DOHH2 (cell line): ENCODE results near the gene LMO7.

Experiments
- CTCF ChIP-seq: fragments of 200-600 bp; sonication (generic); IDR thresholded peaks from one replicate; pipeline ENCODE4 v1.5.1; 2014; ENCODE audit warnings: antibody characterized with exemption, mild to moderate bottlenecking, low read depth, low read length; ENCODE audit not compliant: poor library complexity, severe bottlenecking
- EZH2phosphoT487 ChIP-seq: fragments of 200-600 bp; sonication (generic); IDR thresholded peaks from 2 replicates; pipeline ENCODE4 v1.6.1; 2017; ENCODE audit warnings: borderline replicate concordance, mild to moderate bottlenecking, antibody characterized with exemption, low read length, moderate library complexity, mixed read lengths

- TF ChIP-seq CTCF (no peak), EZH2phosphoT487 (no peak)
Measured at GRCh38 chr13:75749407-75749806, 113.3 kb downstream of the LMO7 start.
